Activated T-cell treated with anti-CD3 and anti-CD28 coated beads, Interleukin-2, amount 50 U/mL, for 24 hours (primary cell): ENCODE results near the gene NAA25.
A peak's percentile ranks its signal among the peaks of the same experiment; 100 is the strongest.
"Not testable (repeated sequence)": the region's sequence is repeated elsewhere in the genome, so short reads cannot be mapped to it uniquely, and the experiment has no call there.

Source experiments
- DNase-seq: peaks from one replicate; pipeline ENCODE4 v3.0.0-alpha.2; 2020
- H3K27ac Mint-ChIP-seq: 2 replicates; pipeline ENCODE4 v1.8.0; 2020; ENCODE audit warnings: mild to moderate bottlenecking, mixed read lengths
- H3K27me3 Mint-ChIP-seq: 2 replicates; pipeline ENCODE4 v1.8.0; 2020; ENCODE audit warnings: mixed read lengths
- H3K36me3 Mint-ChIP-seq: 2 replicates; pipeline ENCODE4 v1.8.0; 2020; ENCODE audit warnings: low read depth, mixed read lengths
- H3K4me1 Mint-ChIP-seq: 2 replicates; pipeline ENCODE4 v1.8.0; 2020; ENCODE audit warnings: low read depth, mixed read lengths
- H3K4me3 Mint-ChIP-seq: 2 replicates; pipeline ENCODE4 v1.8.0; 2020; ENCODE audit warnings: mild to moderate bottlenecking, moderate library complexity, mixed read lengths
- H3K9me3 Mint-ChIP-seq: 2 replicates; pipeline ENCODE4 v1.8.0; 2020; ENCODE audit warnings: mixed read lengths

Gene NAA25

GRCh38 chr12:112105891-112106290 is 2.7 kb downstream of the NAA25 start:
- H3K27ac Mint-ChIP-seq = peak overlapping the region; percentile 75
- H3K36me3 Mint-ChIP-seq = peaks cover 75% of the 10 kb centered on the region
- no peaks in the 10 kb centered on the region for H3K27me3 Mint-ChIP-seq
- DNase-seq = no peak
- H3K4me1 Mint-ChIP-seq = peaks cover 64% of the 10 kb centered on the region
- peak overlapping the region; percentile 98 for H3K4me3 Mint-ChIP-seq
- no peaks in the 10 kb centered on the region for H3K9me3 Mint-ChIP-seq

- peak overlapping the region; percentile 81 for H3K27ac Mint-ChIP-seq
- H3K4me1 Mint-ChIP-seq = peaks cover 64% of the 10 kb centered on the region
- no peaks in the 10 kb centered on the region for H3K27me3 Mint-ChIP-seq
- no peak for DNase-seq
- no peak overlapping the region for H3K4me3 Mint-ChIP-seq
- H3K9me3 Mint-ChIP-seq = no peaks in the 10 kb centered on the region
- peaks cover 93% of the 10 kb centered on the region for H3K36me3 Mint-ChIP-seq
These were observed 4.7 kb downstream of the NAA25 start for GRCh38 chr12:112103758-112104503.

- DNase-seq = not testable (repeated sequence)
- peaks cover 95% of the 10 kb centered on the region for H3K36me3 Mint-ChIP-seq
- H3K4me1 Mint-ChIP-seq = peaks cover 74% of the 10 kb centered on the region
These were observed 5.8 kb downstream of the NAA25 start for GRCh38 chr12:112102746-112103145.

GRCh38 chr12:112102127-112102526 is 6.5 kb downstream of the NAA25 start:
- H3K9me3 Mint-ChIP-seq = no peaks in the 10 kb centered on the region
- DNase-seq = no peak
- H3K4me1 Mint-ChIP-seq = peaks cover 73% of the 10 kb centered on the region
- H3K27me3 Mint-ChIP-seq = no peaks in the 10 kb centered on the region
- H3K36me3 Mint-ChIP-seq = peaks cover 95% of the 10 kb centered on the region
- H3K4me3 Mint-ChIP-seq = no peak overlapping the region
- H3K27ac Mint-ChIP-seq = peak overlapping the region; percentile 23

More at GRCh38 chr12:112102746-112103145, 5.8 kb downstream of the NAA25 start:
- not testable (repeated sequence) for H3K4me3 Mint-ChIP-seq, H3K9me3 Mint-ChIP-seq, H3K27me3 Mint-ChIP-seq
- H3K27ac Mint-ChIP-seq = peak overlapping the region; percentile 81

GRCh38 chr12:112100500-112100899 is 8.1 kb downstream of the NAA25 start:
- Mint-ChIP-seq H3K4me1 (peaks cover 74% of the 10 kb centered on the region), H3K36me3 (peaks cover 96% of the 10 kb centered on the region), H3K27ac (peak overlapping the region; percentile 62)
- not testable (repeated sequence) for H3K9me3 Mint-ChIP-seq, H3K27me3 Mint-ChIP-seq, DNase-seq, H3K4me3 Mint-ChIP-seq

GRCh38 chr12:112097641-112098040 is 10.9 kb downstream of the NAA25 start:
- Mint-ChIP-seq H3K9me3 (no peaks in the 10 kb centered on the region), H3K27me3 (no peaks in the 10 kb centered on the region), H3K27ac (peak overlapping the region; percentile 99), H3K4me1 (peaks cover 58% of the 10 kb centered on the region), H3K36me3 (peaks cover 89% of the 10 kb centered on the region), H3K4me3 (no peak overlapping the region)
- DNase-seq = no peak

- Mint-ChIP-seq H3K9me3 (no peaks in the 10 kb centered on the region), H3K4me3 (peak overlapping the region; percentile 59), H3K36me3 (peaks cover 90% of the 10 kb centered on the region), H3K27ac (peak overlapping the region; percentile 99), H3K27me3 (no peaks in the 10 kb centered on the region), H3K4me1 (peaks cover 53% of the 10 kb centered on the region)
- DNase-seq = no peak
These were observed 11.9 kb downstream of the NAA25 start for GRCh38 chr12:112096667-112097066.

- H3K4me3 Mint-ChIP-seq = peak overlapping the region; percentile 59
- H3K9me3 Mint-ChIP-seq = no peaks in the 10 kb centered on the region
- DNase-seq = no peak
- H3K36me3 Mint-ChIP-seq = peaks cover 90% of the 10 kb centered on the region
- H3K4me1 Mint-ChIP-seq = peaks cover 51% of the 10 kb centered on the region
- H3K27me3 Mint-ChIP-seq = no peaks in the 10 kb centered on the region
- peak overlapping the region; percentile 99 for H3K27ac Mint-ChIP-seq
These were observed 12.5 kb downstream of the NAA25 start for GRCh38 chr12:112096070-112096469.

- peaks cover 28% of the 10 kb centered on the region for H3K4me1 Mint-ChIP-seq
- H3K27ac Mint-ChIP-seq = peak overlapping the region; percentile 50
- no peak for DNase-seq
- H3K9me3 Mint-ChIP-seq = no peaks in the 10 kb centered on the region
- H3K4me3 Mint-ChIP-seq = no peak overlapping the region
- H3K27me3 Mint-ChIP-seq = no peaks in the 10 kb centered on the region
- H3K36me3 Mint-ChIP-seq = peaks cover 83% of the 10 kb centered on the region
These were observed 17.0 kb downstream of the NAA25 start for GRCh38 chr12:112091563-112091962.

GRCh38 chr12:112087851-112088250 is 20.7 kb downstream of the NAA25 start:
- Mint-ChIP-seq H3K4me1 (peaks cover 28% of the 10 kb centered on the region), H3K4me3 (no peak overlapping the region), H3K9me3 (no peaks in the 10 kb centered on the region), H3K27me3 (no peaks in the 10 kb centered on the region), H3K36me3 (peaks cover 82% of the 10 kb centered on the region), H3K27ac (peak overlapping the region; percentile 27)
- DNase-seq = no peak

- DNase-seq = no peak
- Mint-ChIP-seq H3K36me3 (peaks cover 80% of the 10 kb centered on the region), H3K4me1 (peaks cover 30% of the 10 kb centered on the region), H3K27me3 (no peaks in the 10 kb centered on the region), H3K27ac (peak overlapping the region; percentile 50), H3K4me3 (no peak overlapping the region), H3K9me3 (no peaks in the 10 kb centered on the region)
These were observed 21.3 kb downstream of the NAA25 start for GRCh38 chr12:112087055-112087850.

- H3K4me3 Mint-ChIP-seq = no peak overlapping the region
- H3K4me1 Mint-ChIP-seq = peaks cover 2% of the 10 kb centered on the region
- H3K27ac Mint-ChIP-seq = peak overlapping the region; percentile 70
- no peaks in the 10 kb centered on the region for H3K9me3 Mint-ChIP-seq
- no peaks in the 10 kb centered on the region for H3K27me3 Mint-ChIP-seq
- peaks cover 90% of the 10 kb centered on the region for H3K36me3 Mint-ChIP-seq
- no peak for DNase-seq
These were observed 42.0 kb downstream of the NAA25 start for GRCh38 chr12:112066566-112066965.

GRCh38 chr12:112063273-112063672 is 45.3 kb downstream of the NAA25 start:
- DNase-seq = no peak
- H3K27me3 Mint-ChIP-seq = no peaks in the 10 kb centered on the region
- peaks cover 90% of the 10 kb centered on the region for H3K36me3 Mint-ChIP-seq
- no peak overlapping the region for H3K27ac Mint-ChIP-seq
- H3K9me3 Mint-ChIP-seq = no peaks in the 10 kb centered on the region
- H3K4me3 Mint-ChIP-seq = no peak overlapping the region
- peaks cover 2% of the 10 kb centered on the region for H3K4me1 Mint-ChIP-seq

- peaks cover 86% of the 10 kb centered on the region for H3K36me3 Mint-ChIP-seq
- DNase-seq = no peak
- no peaks in the 10 kb centered on the region for H3K27me3 Mint-ChIP-seq
- no peaks in the 10 kb centered on the region for H3K4me1 Mint-ChIP-seq
- H3K4me3 Mint-ChIP-seq = no peak overlapping the region
- peak overlapping the region; percentile 71 for H3K27ac Mint-ChIP-seq
- H3K9me3 Mint-ChIP-seq = no peaks in the 10 kb centered on the region
These were observed 47.4 kb downstream of the NAA25 start for GRCh38 chr12:112061137-112061536.

GRCh38 chr12:112049351-112049750 is 59.2 kb downstream of the NAA25 start:
- no peaks in the 10 kb centered on the region for H3K9me3 Mint-ChIP-seq
- H3K36me3 Mint-ChIP-seq = peaks cover 96% of the 10 kb centered on the region
- DNase-seq = no peak
- H3K4me3 Mint-ChIP-seq = no peak overlapping the region
- H3K4me1 Mint-ChIP-seq = peaks cover 12% of the 10 kb centered on the region
- no peaks in the 10 kb centered on the region for H3K27me3 Mint-ChIP-seq
- H3K27ac Mint-ChIP-seq = no peak overlapping the region
